ENCODE results near the gene DDX24.

- TF ChIP-seq CTCF (IDR thresholded peaks at IDR 0.05) (no peak), POLR2A (IDR thresholded peaks at IDR 0.05) (no peak)
Observed at GRCh38 chr14:94022532-94023411, 58.2 kb downstream of the DDX24 start.

Data from heart left ventricle (tissue), 13 donors.